K562 (cell line): Measurements from ENCODE around the gene RPP25. TPM values are rescaled to one million over a fixed set of nuclear protein-coding genes. Genes with fewer than 3 reads are reported as not detected.

Experiments
- ATAC-seq: fragments of 200-7000 bp; cut with Tn5 transposase; 3 replicates; pipeline ENCODE4 v1.9.1; 2020; ENCODE audit warnings: moderate library complexity
- BruUV-seq: library from RNA; stranded (reverse); fragments of 400-500 nt; replicated peaks from 2 replicates; lab custom pipeline; 2021; lab: Mats Ljungman, UMichigan
- CTCF ChIA-PET: fragments of 300-600 bp; formaldehyde crosslinking; extraction: SDS; loops from one replicate; lab custom pipeline; 2021; ENCODE audit warnings: low intra/inter-chr PET ratio; lab: Yijun Ruan, JAX
- POLR2A ChIA-PET: fragments of 300-600, 350-650 bp; sonication (Branson Sonifier 250); formaldehyde crosslinking; extraction: SDS; loops from one replicate; lab custom pipeline; 2021; ENCODE audit warnings: antibody characterized with exemption, inconsistent platforms; lab: Yijun Ruan, JAX
- DNase-seq, 4 experiments: peaks; one replicate each; pipeline versions ENCODE4 v3.0.0 to v3.0.0-alpha.2; 2011 to 2018; ENCODE audit warnings: low spot score in 3 of 4, mixed read lengths in 3 of 4; ENCODE audit errors: extremely low read depth in 1 of 4
- FAIRE-seq: peaks from 2 replicates; lab custom pipeline; 2011; peaks lifted over from hg19 to GRCh38; lab: Jason Lieb, UNC
- H2AFZ ChIP-seq: 2 replicates; pipeline ENCODE4 v1.6.0; 2011; ENCODE audit warnings: low read depth, low read length, control low read depth, inconsistent platforms
- H3K27ac ChIP-seq: fragments of 200-600 bp; 3 replicates; pipeline ENCODE4 v1.8.0; 2011; ENCODE audit warnings: low read depth, mild to moderate bottlenecking, control low read depth, inconsistent platforms, low read length, moderate library complexity, mixed read lengths; ENCODE audit errors: extremely low read depth
- H3K27me3 ChIP-seq, 2 experiments: fragments of 300-600 bp in 1 of 2; 2 replicates in 1 of 2; 3 replicates in 1 of 2; pipeline versions ENCODE4 v1.6.0 to v1.8.0; 2011; ENCODE audit warnings: inconsistent platforms in 2 of 2, low read length in 2 of 2, mild to moderate bottlenecking in 1 of 2, mixed read lengths in 1 of 2, moderate library complexity in 1 of 2; ENCODE audit not compliant: control insufficient read depth in 2 of 2, insufficient read depth in 2 of 2
- H3K36me3 ChIP-seq: fragments of 300-600 bp; 3 replicates; pipeline ENCODE4 v1.8.0; 2011; ENCODE audit warnings: mild to moderate bottlenecking, low read length, inconsistent platforms; ENCODE audit not compliant: control insufficient read depth, insufficient read depth
- H3K4me1 ChIP-seq, 2 experiments: fragments of 200-600 bp in 1 of 2; replicated peaks in 1 of 2; 2 replicates in 1 of 2; 3 replicates in 1 of 2; pipeline versions ENCODE4 v1.5.1 to v1.8.0; 2011; ENCODE audit warnings: inconsistent platforms in 2 of 2, low read length in 2 of 2, mild to moderate bottlenecking in 1 of 2, mixed read lengths in 1 of 2, moderate library complexity in 1 of 2; ENCODE audit not compliant: control insufficient read depth in 2 of 2, insufficient read depth in 2 of 2
- H3K4me2 ChIP-seq: 2 replicates; pipeline ENCODE4 v1.6.1; 2011; ENCODE audit warnings: low read length, control low read depth, inconsistent platforms, mixed read lengths; ENCODE audit not compliant: insufficient read depth
- H3K4me3 ChIP-seq: fragments of 200-600 bp; sonication (generic), shearing (Covaris generic); 2 replicates; pipeline ENCODE4 v1.5.1; 2016; ENCODE audit warnings: control low read depth, inconsistent platforms
- H3K79me2 ChIP-seq: fragments of 200-600 bp; 3 replicates; pipeline ENCODE4 v1.8.0; 2011; ENCODE audit warnings: low read length, inconsistent platforms; ENCODE audit not compliant: control insufficient read depth, insufficient read depth
- H3K9ac ChIP-seq, 2 experiments: 2 replicates each; pipeline versions ENCODE4 v1.6.0 to v1.6.1; 2011; ENCODE audit warnings: low read depth in 2 of 2, low read length in 2 of 2, control low read depth in 1 of 2, inconsistent platforms in 1 of 2, mild to moderate bottlenecking in 1 of 2, mixed read lengths in 1 of 2; ENCODE audit not compliant: insufficient read depth in 1 of 2
- H3K9me1 ChIP-seq: one replicate; pipeline ENCODE4 v1.6.0; 2011; ENCODE audit warnings: inconsistent platforms, mild to moderate bottlenecking, low read length, moderate library complexity; ENCODE audit not compliant: control insufficient read depth, insufficient read depth
- H3K9me3 ChIP-seq: replicated peaks from 2 replicates; pipeline ENCODE4 v1.5.1; 2011; ENCODE audit warnings: low read depth, low read length, inconsistent platforms; ENCODE audit not compliant: control insufficient read depth, insufficient read depth
- H4K20me1 ChIP-seq: replicated peaks from 2 replicates; pipeline ENCODE4 v1.6.1; 2011; ENCODE audit warnings: low read length, inconsistent platforms, mixed read lengths; ENCODE audit not compliant: control insufficient read depth, insufficient read depth
- BDP1 ChIP-seq: IDR thresholded peaks from 3 replicates; pipeline ENCODE4 v1.6.1; 2011; ENCODE audit not compliant: insufficient read length, insufficient read depth
- CHD4 ChIP-seq: fragments of 200-600 bp; sonication (generic); IDR thresholded peaks from 3 replicates; pipeline ENCODE4 v1.6.1; 2012; ENCODE audit warnings: low read depth, mild to moderate bottlenecking, mixed read lengths, low read length, inconsistent platforms; ENCODE audit not compliant: insufficient read depth, insufficient replicate concordance, poor library complexity, severe bottlenecking
- ESRRB ChIP-seq: fragments of 250-450 bp; sonication (Bioruptor Pico); IDR thresholded peaks from 2 replicates; pipeline ENCODE4 v1.5.0; 2020; ENCODE audit warnings: mild to moderate bottlenecking, moderate library complexity, borderline replicate concordance
- HBP1 ChIP-seq: fragments of 450-650 bp; formaldehyde crosslinking; IDR thresholded peaks from 2 replicates; pipeline ENCODE4 v1.4.0; 2022; ENCODE audit warnings: missing genetic modification characterization
- KDM4B ChIP-seq, 2 experiments: fragments of 450-650 bp in 1 of 2; sonication (generic) in 1 of 2; IDR thresholded peaks; 2 replicates each; pipeline ENCODE4 v1.6.1; 2016 to 2017; ENCODE audit warnings: borderline replicate concordance in 2 of 2, antibody characterized with exemption in 1 of 2, low read depth in 1 of 2, mild to moderate bottlenecking in 1 of 2
- NFIC ChIP-seq: fragments of 450-650 bp; IDR thresholded peaks from 2 replicates; pipeline ENCODE4 v1.6.1; 2017; ENCODE audit warnings: mild to moderate bottlenecking, inconsistent platforms
- PCBP1 ChIP-seq: fragments of 200-400 bp; formaldehyde crosslinking; IDR thresholded peaks from 2 replicates; pipeline ENCODE4 v1.6.1; 2018; ENCODE audit warnings: mild to moderate bottlenecking, low read depth, low read length; ENCODE audit not compliant: poor library complexity, severe bottlenecking
- PHF8 ChIP-seq: fragments of 200-600 bp; sonication (generic); IDR thresholded peaks from 2 replicates; pipeline ENCODE4 v1.6.1; 2012; ENCODE audit warnings: mixed run types, mild to moderate bottlenecking, inconsistent platforms, low read length, moderate library complexity, borderline replicate concordance
- PTRF ChIP-seq: fragments of 450-650 bp; IDR thresholded peaks from 2 replicates; pipeline ENCODE4 v1.6.1; 2016; ENCODE audit warnings: mild to moderate bottlenecking, missing genetic modification characterization, missing compliant biosample characterization
- RFX7 ChIP-seq: fragments of 250-450 bp; sonication (Bioruptor Pico); IDR thresholded peaks from 2 replicates; pipeline ENCODE4 v1.5.1; 2021; ENCODE audit warnings: mild to moderate bottlenecking
- RHOXF2B ChIP-seq: fragments of 250-450 bp; sonication (Bioruptor Pico); conservative IDR thresholded peaks from 2 replicates; pipeline ENCODE4 v1.5.1; 2021
- SNIP1 ChIP-seq: fragments of 450-650 bp; IDR thresholded peaks from 2 replicates; pipeline ENCODE4 v1.7.1; 2017; ENCODE audit warnings: low read depth, mild to moderate bottlenecking
- SOX6 ChIP-seq: fragments of 450-650 bp; IDR thresholded peaks from 2 replicates; pipeline ENCODE4 v1.6.1; 2014; ENCODE audit warnings: mild to moderate bottlenecking
- SP1 ChIP-seq: sonication (generic); formaldehyde crosslinking; IDR thresholded peaks from 2 replicates; pipeline ENCODE4 v1.8.1; 2022; ENCODE audit warnings: mild to moderate bottlenecking, missing genetic modification reagents
- TAL1 ChIP-seq: fragments of 450-650 bp; IDR thresholded peaks from 2 replicates; pipeline ENCODE4 v1.6.1; 2016; ENCODE audit warnings: mild to moderate bottlenecking
- TRIM25 ChIP-seq: fragments of 450-650 bp; IDR thresholded peaks from 2 replicates; pipeline ENCODE4 v1.7.0; 2016; ENCODE audit warnings: borderline replicate concordance
- ZBTB17 ChIP-seq: fragments of 450-650 bp; formaldehyde crosslinking; IDR thresholded peaks from 2 replicates; pipeline ENCODE4 v1.4.0; 2020; ENCODE audit warnings: mild to moderate bottlenecking
- ZKSCAN8 ChIP-seq: fragments of 200-800 bp; sonication (Bioruptor generic); IDR thresholded peaks from 2 replicates; pipeline ENCODE4 v1.6.1; 2016; ENCODE audit warnings: missing genetic modification characterization, missing compliant biosample characterization
- ZZZ3 ChIP-seq: fragments of 450-650 bp; IDR thresholded peaks from 2 replicates; pipeline ENCODE4 v1.6.1; 2016; ENCODE audit warnings: antibody characterized with exemption, mild to moderate bottlenecking, moderate library complexity
- WGBS: fragments of 100-300 bp; shearing (Covaris generic); methylation state at CpG from one replicate; pipeline ENCODE4 v1.1.6; 2016; ENCODE audit warnings: low coverage, mixed read lengths; ENCODE audit not compliant: insufficient coverage; ENCODE audit errors: missing lambda C conversion rate; 5-methylcytosine and 5-hydroxymethylcytosine counted together
- in situ Hi-C: fragments of 300-500 bp; cut with MboI; formaldehyde crosslinking; loops from 4 replicates; pipeline ENCODE4 v1.15.0; 2018; ENCODE audit warnings: inconsistent platforms, mixed read lengths
- intact Hi-C: fragments of 100-400 bp; cut with micrococcal nuclease; formaldehyde crosslinking; loops from 2 replicates; pipeline ENCODE4 v1.14.2; 2022
- polyA plus RNA-seq, 8 experiments: library from polyadenylated mRNA; depleted of rRNA in 4 of 8; stranded (reverse) in 5 of 8; unstranded in 3 of 8; fragments of >200 nt; fragmentation: Nextera tagmentation in 2 of 8; fragmentation: Illumina TruSeq in 1 of 8; extraction: Ambion mirVana in 2 of 8; extraction: Trizol in 1 of 8; gene quantifications; 2 replicates each; pipeline versions ENCODE4 v1.2.1 to v1.2.3, GENCODE V29; 2011 to 2014; ENCODE audit warnings: inconsistent platforms in 1 of 8, missing spikeins in 1 of 8
- total RNA-seq, 7 experiments: library from RNA; depleted of rRNA in 6 of 7; stranded (reverse); fragments of >200 nt in 6 of 7; fragmentation: Illumina TruSeq in 2 of 7; extraction: Trizol in 2 of 7; gene quantifications; 2 replicates each; pipeline versions ENCODE4 v1.2.1 to v1.2.3, GENCODE V29; 2011 to 2021; ENCODE audit warnings: low replicate concordance in 1 of 7

The RPP25 gene
- total and polyA plus RNA-seq, 9 of the 15 experiments (the other 6 are each of a cell fraction or from before 2014, with no cell fraction given) = 1.1 to 12.3 (median 5.6) TPM

- FAIRE-seq (no peak), DNase-seq (no peak), ATAC-seq (no peak)
- Histone ChIP-seq H3K4me1 (peaks cover 11 to 14% of the 10 kb centered on the region in 2 experiments; a peak in 4 of 5 replicates), H3K9me1 (no peaks in the 10 kb centered on the region), H3K36me3 (peaks cover 36% of the 10 kb centered on the region), H3K9me3 (no peaks in the 10 kb centered on the region), H3K27me3 (no peaks in the 10 kb centered on the region), H3K27ac (no peak overlapping the region), H4K20me1 (no peaks in the 10 kb centered on the region), H2AFZ (no peak overlapping the region), H3K4me2 (no peak overlapping the region), H3K9ac (no peak overlapping the region), H3K4me3 (no peak overlapping the region), H3K79me2 (peaks cover 23% of the 10 kb centered on the region)
- CTCF ChIA-PET = no interaction called here
- in situ Hi-C loops (no loop called here), intact Hi-C loops (loop anchor here (5.0 kb wide), 1 partner anchor 79 kb away; no protein-coding TSS in a partner anchor)
- POLR2A ChIA-PET = interaction anchor here (0.6 to 3.8 kb wide), 5 partner anchors 9 to 311 kb away, joined by 3 to 29 read pairs (median 3); no protein-coding TSS in a partner anchor
- TF ChIP-seq ZKSCAN8 (CRISPR knock-in tag) (no peak), SOX6 (no peak), TAL1 (no peak), PHF8 (no peak), ZZZ3 (no peak), SNIP1 (no peak), ESRRB (CRISPR knock-in tag) (no peak), KDM4B (IDR thresholded peaks at IDR 0.05; ENCODE audit: borderline replicate concordance in 2 of 2, low read depth in 1 of 2) (no peak), RHOXF2B (CRISPR knock-in tag) (no peak), NFIC (no peak), PTRF (tag) (no peak), RFX7 (CRISPR knock-in tag) (no peak), TRIM25 (no peak), HBP1 (CRISPR knock-in tag) (no peak), SP1 (CRISPR knock-in tag) (no peak), ZBTB17 (CRISPR knock-in tag) (no peak), CHD4 (no peak), BDP1 (no peak), PCBP1 (no peak)
- 71% methylated on average over 4 of the region's 4 CpGs for WGBS
- no TSS peak for BruUV-seq
Measured at GRCh38 chr15:74908635-74909034, 47.9 kb downstream of the RPP25 start.
